Panc1 (cell line): Measurements from ENCODE around the gene EID2B. TPM values are rescaled to one million over a fixed set of nuclear protein-coding genes. Genes with fewer than 3 reads are reported as not detected.

Experiments
- ATAC-seq: fragments of 200-7000 bp; cut with Tn5 transposase; 2 replicates; pipeline ENCODE4 v1.9.1; 2020; ENCODE audit warnings: mild to moderate bottlenecking, moderate library complexity
- BruUV-seq: library from RNA; stranded (reverse); fragments of 400-500 nt; replicated peaks from 2 replicates; lab custom pipeline; 2021; lab: Mats Ljungman, UMichigan
- CTCF ChIA-PET: fragments of 300-600 bp; sonication (Branson Sonifier 250); formaldehyde crosslinking; loops from one replicate; lab custom pipeline; 2022; ENCODE audit warnings: antibody characterized with exemption; lab: Charles Lee
- POLR2A ChIA-PET: fragments of 300-600 bp; sonication (Branson Sonifier 250); formaldehyde crosslinking; loops from one replicate; lab custom pipeline; 2022; ENCODE audit warnings: antibody characterized with exemption; lab: Charles Lee
- DNase-seq: peaks from one replicate; pipeline ENCODE4 v3.0.0-alpha.2; 2010; ENCODE audit warnings: low read depth, low spot score
- H3K27ac ChIP-seq: 2 replicates; pipeline ENCODE4 v1.5.1; 2011; ENCODE audit warnings: mild to moderate bottlenecking, low read length, inconsistent platforms
- H3K27me3 ChIP-seq: fragments of 200-500 bp; sonication (Bioruptor generic); 2 replicates; pipeline ENCODE4 v1.6.0; 2014; ENCODE audit warnings: low read length, inconsistent platforms; ENCODE audit not compliant: control insufficient read depth, insufficient read depth
- H3K36me3 ChIP-seq: fragments of 200-500 bp; sonication (Bioruptor generic); 2 replicates; pipeline ENCODE4 v1.5.1; 2014; ENCODE audit warnings: inconsistent platforms, mild to moderate bottlenecking, low read length, moderate library complexity; ENCODE audit not compliant: control insufficient read depth, insufficient read depth
- H3K4me1 ChIP-seq: 2 replicates; pipeline ENCODE4 v1.5.1; 2011; ENCODE audit warnings: inconsistent platforms, mild to moderate bottlenecking, low read length, moderate library complexity; ENCODE audit not compliant: control insufficient read depth, insufficient read depth
- H3K4me3 ChIP-seq, 2 experiments: 2 replicates each; pipeline ENCODE4 v1.5.1; 2011 to 2012; ENCODE audit warnings: low read depth in 2 of 2, low read length in 2 of 2, mild to moderate bottlenecking in 2 of 2, inconsistent platforms in 1 of 2, moderate library complexity in 1 of 2
- H3K9me3 ChIP-seq: fragments of 200-500 bp; sonication (Bioruptor generic); 2 replicates; pipeline ENCODE4 v1.5.1; 2014; ENCODE audit warnings: low read depth, mild to moderate bottlenecking, inconsistent platforms, low read length, moderate library complexity; ENCODE audit not compliant: control insufficient read depth, insufficient read depth
- CTCF ChIP-seq: fragments of 450-650 bp; IDR thresholded peaks from 2 replicates; pipeline ENCODE4 v1.5.1; 2017; ENCODE audit warnings: mild to moderate bottlenecking
- POLR2AphosphoS5 ChIP-seq: IDR thresholded peaks from 2 replicates; pipeline ENCODE4 v1.6.1; 2012; ENCODE audit warnings: mild to moderate bottlenecking, low read depth, low read length, moderate library complexity
- REST ChIP-seq, 2 experiments: IDR thresholded peaks; 2 replicates each; pipeline ENCODE4 v1.6.1; 2011 to 2012; ENCODE audit warnings: low read depth in 2 of 2, control low read depth in 1 of 2, low read length in 1 of 2, mild to moderate bottlenecking in 1 of 2, moderate library complexity in 1 of 2; ENCODE audit not compliant: insufficient read depth in 1 of 2
- SIN3A ChIP-seq: IDR thresholded peaks from 2 replicates; pipeline ENCODE4 v1.6.1; 2012; ENCODE audit warnings: low read depth, mild to moderate bottlenecking, low read length, moderate library complexity, borderline replicate concordance; ENCODE audit not compliant: insufficient read depth
- TCF7L2 ChIP-seq: IDR thresholded peaks from 2 replicates; pipeline ENCODE4 v1.6.1; 2011; ENCODE audit warnings: mild to moderate bottlenecking, low read depth, low read length, inconsistent platforms
- in situ Hi-C: cut with HindIII; loops from 2 replicates; pipeline ENCODE4 v1.10.0; 2016; ENCODE audit warnings: low sequenced_read_pairs, low pct_unique_long_range_greater_than_20kb
- intact Hi-C: fragments of 100-400 bp; cut with micrococcal nuclease; formaldehyde crosslinking; loops from one replicate; pipeline ENCODE4 v1.10.0; 2022; ENCODE audit not compliant: unreplicated experiment
- total RNA-seq: library from RNA; stranded (reverse); gene quantifications from one replicate; pipeline ENCODE4 v1.2.1, GENCODE V29; 2021; ENCODE audit not compliant: unreplicated experiment

Gene EID2B
- total RNA-seq, 1 experiment from 2014 or later, result 37.7 TPM

DNA sequence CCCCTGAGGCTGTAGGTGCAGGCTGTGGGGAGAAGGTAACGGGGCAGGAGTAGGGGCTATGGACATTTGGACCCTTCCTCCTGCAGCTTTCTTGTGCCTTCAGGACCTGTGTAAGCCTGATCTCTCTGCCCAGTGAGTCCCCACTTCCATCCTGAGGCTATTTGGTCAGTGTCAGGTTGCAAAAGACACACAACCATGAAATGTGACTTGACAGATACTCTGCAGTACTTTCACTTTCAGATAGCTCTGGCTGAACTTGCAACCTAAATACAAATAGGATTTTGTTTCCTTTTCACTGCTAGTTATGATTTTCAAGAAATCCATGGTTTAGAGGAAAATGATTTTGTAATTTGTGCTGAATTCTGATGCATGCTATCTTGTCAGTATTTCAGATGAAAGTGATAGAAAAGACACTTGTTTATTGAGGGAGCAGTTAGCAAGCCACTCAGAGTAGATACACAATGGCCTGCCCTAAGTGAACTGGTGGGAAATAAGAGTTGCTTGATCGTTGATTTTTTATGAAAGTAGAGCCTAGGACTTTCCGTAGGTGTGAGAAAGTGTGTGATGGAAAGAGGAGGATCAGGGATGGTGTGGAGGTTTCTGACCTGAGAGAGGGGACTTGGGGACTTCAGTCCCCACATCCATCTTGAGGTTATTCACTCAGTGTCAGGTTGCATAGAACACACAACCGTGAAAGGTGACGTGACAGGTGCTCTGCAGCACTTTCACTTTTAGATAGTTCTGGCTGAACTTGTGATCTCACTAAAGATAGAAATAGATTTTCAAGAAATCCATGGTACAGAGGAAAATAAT, 25.4 kb upstream of the EID2B start:
- ATAC-seq, result peak; percentile 82
- in situ Hi-C loops, result no loop called here
- peak overlapping the region; percentile 0 to 36; a peak in 3 of 4 replicates for H3K4me3 ChIP-seq
- H3K4me1 ChIP-seq, result peaks cover 17% of the 10 kb centered on the region
- ChIA-PET CTCF (interaction anchor here (1.0 to 1.2 kb wide), 3 partner anchors 12 to 69 kb away, joined by 3 to 6 read pairs (median 4); no protein-coding TSS in a partner anchor), POLR2A (interaction anchor here (0.5 to 0.6 kb wide), 3 partner anchors 46 to 215 kb away, joined by 3 to 13 read pairs (median 4); partner anchors contain the start of gene RPS16)
- H3K27ac ChIP-seq, result peak overlapping the region; percentile 0; the same call in 1 of the 2 replicates
- peaks cover 39% of the 10 kb centered on the region for H3K27me3 ChIP-seq
- intact Hi-C loops, result no loop called here
- BruUV-seq, result no TSS peak
- DNase-seq, result peak; percentile 91
- H3K9me3 ChIP-seq, result no peaks in the 10 kb centered on the region
- no peaks in the 10 kb centered on the region for H3K36me3 ChIP-seq
- TF ChIP-seq SIN3A (no peak), REST (IDR thresholded peaks at IDR 0.05; ENCODE audit: insufficient read depth in 1 of 2, low read depth in 2 of 2, low read length in 1 of 2) (no peak)

DNA sequence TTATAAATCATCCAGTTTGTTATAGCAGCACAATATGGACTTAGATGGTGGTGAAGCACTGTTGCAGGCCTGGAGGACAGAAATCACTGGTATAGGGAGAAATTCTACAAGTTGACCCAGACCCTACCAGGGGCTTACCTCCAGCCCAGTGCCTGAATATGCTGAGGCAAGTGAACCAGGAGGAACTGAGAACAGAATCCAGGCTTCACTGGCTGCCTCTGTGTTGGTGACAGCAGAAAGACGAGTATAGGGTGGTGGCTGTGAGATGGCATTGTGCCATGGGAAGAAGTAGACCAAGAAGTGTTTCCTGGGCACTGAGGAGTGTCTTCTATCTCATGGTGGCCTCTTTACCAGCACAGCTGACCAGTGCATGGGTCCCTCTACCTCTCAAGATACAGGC, 23.2 kb upstream of the EID2B start:
- DNase-seq, result no peak
- peaks cover 17% of the 10 kb centered on the region for H3K4me1 ChIP-seq
- H3K36me3 ChIP-seq, result no peaks in the 10 kb centered on the region
- BruUV-seq, result no TSS peak
- H3K27ac ChIP-seq, result no peak overlapping the region
- ChIA-PET CTCF (interaction anchor here (0.6 to 17.8 kb wide), 2 partner anchors 119 to 376 kb away, joined by 3 to 508 read pairs; no protein-coding TSS in a partner anchor), POLR2A (interaction anchor here (1.5 kb wide), 1 partner anchor 120 kb away, joined by 6 read pairs; the partner anchor contains the start of gene RPS16)
- intact Hi-C loops, result no loop called here
- in situ Hi-C loops, result no loop called here
- TF ChIP-seq POLR2AphosphoS5 (no peak), TCF7L2 (no peak), CTCF (no peak), SIN3A (no peak), REST (IDR thresholded peaks at IDR 0.05; ENCODE audit: insufficient read depth in 1 of 2, low read depth in 2 of 2, low read length in 1 of 2) (no peak)
- H3K4me3 ChIP-seq, result no peak overlapping the region
- no peaks in the 10 kb centered on the region for H3K9me3 ChIP-seq
- ATAC-seq, result no peak
- peaks cover 34% of the 10 kb centered on the region for H3K27me3 ChIP-seq
